ENCODE results near the gene RADIL. TPM values are rescaled to one million over a fixed set of nuclear protein-coding genes. Genes with fewer than 3 reads are reported as not detected.

The RADIL gene
- total RNA-seq, 4 donors from 2014 or later: 2.1 to 6.8 (median 3.6) TPM

DNA sequence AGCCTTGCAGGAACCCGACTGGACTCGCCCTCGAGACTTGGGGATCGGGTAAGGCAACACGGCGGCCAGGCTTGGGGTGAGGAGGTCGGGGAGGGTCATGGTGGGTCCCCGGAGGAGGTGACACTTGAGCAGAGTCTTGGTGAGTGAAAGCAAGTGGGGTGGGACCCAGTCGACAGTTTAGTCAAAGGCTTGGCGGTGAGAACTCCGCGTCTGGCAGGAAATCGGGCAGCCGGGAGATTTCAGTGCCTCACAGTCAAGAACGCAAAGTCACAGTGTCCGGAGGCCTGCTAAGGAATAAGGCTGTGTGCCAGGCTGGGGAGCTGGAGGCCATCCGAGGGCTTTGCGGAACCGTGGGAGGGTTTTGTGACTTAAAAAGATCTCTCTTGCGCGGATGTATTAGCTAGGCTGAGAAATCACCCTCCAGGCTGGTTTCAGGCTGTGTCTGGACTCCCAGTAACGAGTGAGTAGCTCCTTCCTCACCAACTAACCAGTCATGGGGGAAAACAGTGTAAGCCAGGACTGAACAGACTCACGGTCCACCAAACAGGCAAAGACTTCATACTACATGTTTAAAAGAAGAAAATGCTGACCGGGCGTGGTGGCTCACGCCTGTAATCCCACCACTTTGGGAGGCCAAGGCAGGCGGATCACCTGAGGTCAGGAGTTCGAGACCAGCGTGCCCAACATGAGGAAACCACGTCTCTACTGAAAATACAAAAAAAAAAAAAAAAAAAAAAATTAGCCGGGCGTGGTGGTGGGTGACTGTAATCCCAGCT, 107.5 kb downstream of the RADIL start:
- Histone ChIP-seq H3K9me3 (no peaks in the 10 kb centered on the region), H3K4me3 (peak overlapping the region; percentile 77), H3K4me1 (peaks cover 32% of the 10 kb centered on the region), H3K27me3 (no peaks in the 10 kb centered on the region), H3K36me3 (peaks cover 15% of the 10 kb centered on the region), H3K27ac (peak overlapping the region; percentile 98)
- 17% methylated on average over 32 of the region's 32 CpGs for WGBS
- no peak for TF ChIP-seq EP300 (IDR thresholded peaks at IDR 0.05)
- TF ChIP-seq POLR2A (IDR thresholded peaks at IDR 0.05): no peak
- TF ChIP-seq POLR2AphosphoS5 (IDR thresholded peaks at IDR 0.05): no peak
- TF ChIP-seq, protein P1, sequence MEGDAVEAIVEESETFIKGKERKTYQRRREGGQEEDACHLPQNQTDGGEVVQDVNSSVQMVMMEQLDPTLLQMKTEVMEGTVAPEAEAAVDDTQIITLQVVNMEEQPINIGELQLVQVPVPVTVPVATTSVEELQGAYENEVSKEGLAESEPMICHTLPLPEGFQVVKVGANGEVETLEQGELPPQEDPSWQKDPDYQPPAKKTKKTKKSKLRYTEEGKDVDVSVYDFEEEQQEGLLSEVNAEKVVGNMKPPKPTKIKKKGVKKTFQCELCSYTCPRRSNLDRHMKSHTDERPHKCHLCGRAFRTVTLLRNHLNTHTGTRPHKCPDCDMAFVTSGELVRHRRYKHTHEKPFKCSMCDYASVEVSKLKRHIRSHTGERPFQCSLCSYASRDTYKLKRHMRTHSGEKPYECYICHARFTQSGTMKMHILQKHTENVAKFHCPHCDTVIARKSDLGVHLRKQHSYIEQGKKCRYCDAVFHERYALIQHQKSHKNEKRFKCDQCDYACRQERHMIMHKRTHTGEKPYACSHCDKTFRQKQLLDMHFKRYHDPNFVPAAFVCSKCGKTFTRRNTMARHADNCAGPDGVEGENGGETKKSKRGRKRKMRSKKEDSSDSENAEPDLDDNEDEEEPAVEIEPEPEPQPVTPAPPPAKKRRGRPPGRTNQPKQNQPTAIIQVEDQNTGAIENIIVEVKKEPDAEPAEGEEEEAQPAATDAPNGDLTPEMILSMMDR (IDR thresholded peaks at IDR 0.05): no peak
- no peak for DNase-seq (ENCODE audit: low spot score in 2 of 2)

DNA sequence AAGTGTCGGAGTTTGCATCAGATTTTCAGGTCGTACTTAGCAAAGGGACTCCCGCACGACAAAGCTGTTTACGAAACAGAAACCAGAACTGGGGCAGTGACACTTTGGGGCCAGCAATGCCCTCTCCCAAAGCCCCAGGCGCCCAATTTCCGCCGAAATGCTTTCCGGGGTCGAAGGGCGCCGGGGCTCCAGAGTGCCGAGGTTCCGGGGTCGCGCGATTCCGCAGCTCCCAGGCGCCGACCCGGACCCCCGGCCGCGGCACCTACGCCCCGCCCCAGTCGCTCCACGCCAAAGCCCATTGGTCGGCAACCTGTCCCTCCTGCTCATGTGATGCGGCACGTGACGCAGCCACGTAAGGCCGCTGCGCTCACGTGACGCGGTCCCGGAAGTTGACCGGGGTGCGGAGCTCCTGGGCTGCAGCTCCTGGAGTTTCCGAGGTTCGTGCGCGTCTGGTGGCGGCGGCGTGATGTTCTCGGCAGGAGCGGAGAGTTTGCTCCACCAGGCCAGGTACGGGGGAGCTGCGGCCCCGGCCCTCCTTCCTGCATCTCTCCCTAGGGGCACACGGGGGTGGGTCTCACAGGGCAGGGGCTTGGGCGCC, 108.2 kb downstream of the RADIL start, which contains the start of gene AP5Z1:
AP5Z1 (plus strand) TSS at position 374 of the 598 bp plus-strand sequence; CDS start at position 467, 93 bp downstream.
- H3K4me1 ChIP-seq: peaks cover 32% of the 10 kb centered on the region
- H3K36me3 ChIP-seq: peaks cover 12% of the 10 kb centered on the region
- WGBS: under 1% methylated on average over 29 of the region's 55 CpGs
- no peaks in the 10 kb centered on the region for H3K9me3 ChIP-seq
- no peaks in the 10 kb centered on the region for H3K27me3 ChIP-seq
- TF ChIP-seq, protein P1 (IDR thresholded peaks at IDR 0.05): no peak
- TF ChIP-seq EP300 (IDR thresholded peaks at IDR 0.05): no peak
- TF ChIP-seq POLR2A (IDR thresholded peaks at IDR 0.05): peak; percentile 72 to 93
- peak; percentile 62 to 95 (median 62) for TF ChIP-seq POLR2AphosphoS5 (IDR thresholded peaks at IDR 0.05)
- DNase-seq (ENCODE audit: low spot score in 2 of 2): peak; percentile 97 to 98
- peak within 1 kb of the TSS; percentile 98 for H3K27ac ChIP-seq
- H3K4me3 ChIP-seq: peak within 1 kb of the TSS; percentile 77

DNA sequence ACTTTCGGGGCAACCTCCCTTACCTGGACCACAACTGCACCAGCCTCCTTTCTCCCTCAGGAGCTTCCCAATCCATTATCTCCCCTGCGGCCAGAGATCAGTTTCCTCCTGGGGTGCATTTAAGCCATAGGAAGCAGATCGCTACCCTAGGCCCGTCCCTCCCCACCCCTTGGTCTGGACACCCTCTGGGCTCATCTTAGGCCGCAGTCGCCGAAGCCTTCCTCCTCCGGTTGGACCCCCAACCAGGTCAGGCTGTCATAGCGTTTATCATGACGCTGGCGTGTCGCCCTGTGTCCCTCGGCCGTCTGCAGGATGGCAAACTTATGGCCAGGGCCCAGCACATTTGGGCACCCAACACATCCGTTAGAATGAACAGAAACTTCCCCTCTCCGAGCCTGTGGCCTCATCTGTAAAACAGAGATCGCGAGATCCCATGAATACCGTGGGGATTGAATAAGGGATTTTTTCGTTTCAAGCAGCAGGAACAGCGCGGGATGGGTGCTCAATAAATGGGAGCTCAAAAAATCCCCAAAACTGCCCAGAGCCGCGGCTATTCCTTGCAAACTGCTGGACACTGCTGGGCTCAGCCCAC, 108.8 kb downstream of the RADIL start:
- TF ChIP-seq EP300 (IDR thresholded peaks at IDR 0.05) (no peak), POLR2A (IDR thresholded peaks at IDR 0.05) (no peak), POLR2AphosphoS5 (IDR thresholded peaks at IDR 0.05) (no peak)
- TF ChIP-seq, protein P1 (IDR thresholded peaks at IDR 0.05): no peak
- H3K36me3 ChIP-seq: peaks cover 11% of the 10 kb centered on the region
- H3K4me3 ChIP-seq: peak overlapping the region; percentile 77
- peaks cover 32% of the 10 kb centered on the region for H3K4me1 ChIP-seq
- 9% methylated on average over 19 of the region's 24 CpGs for WGBS
- DNase-seq (ENCODE audit: low spot score in 2 of 2): no peak
- peak overlapping the region; percentile 98 for H3K27ac ChIP-seq
- no peaks in the 10 kb centered on the region for H3K27me3 ChIP-seq
- H3K9me3 ChIP-seq: no peaks in the 10 kb centered on the region

DNA sequence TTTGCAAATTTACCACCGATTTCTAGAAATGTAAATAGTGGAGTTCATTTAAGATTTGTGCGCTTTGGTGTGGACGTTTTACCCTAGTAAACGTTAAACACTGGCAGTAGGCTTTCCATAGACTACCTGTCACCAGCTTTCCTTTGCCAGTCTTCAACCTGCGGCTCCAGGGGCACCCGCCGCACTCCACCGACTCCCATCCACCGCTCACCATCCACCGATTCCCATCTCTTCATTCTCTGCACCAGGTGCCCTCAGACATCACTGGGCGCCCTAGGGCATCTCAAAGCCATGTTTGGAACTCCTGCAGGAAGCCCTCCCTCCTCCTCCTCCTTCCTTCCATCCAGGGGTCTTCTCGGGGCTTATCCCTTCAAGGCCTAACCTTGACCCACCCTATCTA, 109.5 kb downstream of the RADIL start:
- no peak for TF ChIP-seq POLR2AphosphoS5 (IDR thresholded peaks at IDR 0.05)
- no peak for TF ChIP-seq EP300 (IDR thresholded peaks at IDR 0.05)
- TF ChIP-seq, protein P1 (IDR thresholded peaks at IDR 0.05): no peak
- Histone ChIP-seq H3K27ac (no peak overlapping the region), H3K4me3 (no peak overlapping the region), H3K27me3 (no peaks in the 10 kb centered on the region), H3K9me3 (no peaks in the 10 kb centered on the region), H3K36me3 (peaks cover 10% of the 10 kb centered on the region), H3K4me1 (peaks cover 32% of the 10 kb centered on the region)
- WGBS: 91% methylated on average over 12 of the region's 12 CpGs
- DNase-seq (ENCODE audit: low spot score in 2 of 2): no peak

DNA sequence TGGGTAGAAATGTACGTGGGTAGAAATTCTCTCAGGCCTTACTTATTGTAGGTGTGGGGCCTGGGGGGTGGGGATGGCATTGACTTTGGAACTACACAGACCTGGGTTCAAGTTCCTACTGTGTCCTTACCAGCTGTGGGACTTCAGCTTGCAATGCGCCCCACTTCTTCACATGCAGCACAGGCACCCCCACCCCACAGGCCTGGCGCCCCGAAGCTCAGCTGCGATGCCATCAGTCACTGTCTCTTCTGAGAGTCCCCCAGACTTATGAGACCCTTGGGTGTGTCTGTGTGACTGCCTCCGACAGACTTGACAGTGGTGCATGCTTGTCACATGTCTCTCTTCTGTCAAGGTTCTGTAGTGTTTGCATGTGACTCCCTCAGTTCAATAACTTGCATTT, 111.2 kb downstream of the RADIL start:
- Histone ChIP-seq H3K4me3 (no peak overlapping the region), H3K9me3 (no peaks in the 10 kb centered on the region), H3K4me1 (peaks cover 22% of the 10 kb centered on the region), H3K36me3 (peaks cover 10% of the 10 kb centered on the region), H3K27me3 (no peaks in the 10 kb centered on the region), H3K27ac (no peak overlapping the region)
- TF ChIP-seq POLR2A (IDR thresholded peaks at IDR 0.05) (no peak), EP300 (IDR thresholded peaks at IDR 0.05) (no peak), POLR2AphosphoS5 (IDR thresholded peaks at IDR 0.05) (no peak)
- TF ChIP-seq, protein P1 (IDR thresholded peaks at IDR 0.05): no peak
- no peak for DNase-seq (ENCODE audit: low spot score in 2 of 2)
- WGBS: 87% methylated on average over 5 of the region's 6 CpGs
